Activated gamma-delta T cell (primary cell): ENCODE data around the gene ETV6.

Experiments
- DNase-seq: peaks from one replicate; lab custom pipeline; 2025; lab: John Stamatoyannopoulos, UW

Gene ETV6

DNA sequence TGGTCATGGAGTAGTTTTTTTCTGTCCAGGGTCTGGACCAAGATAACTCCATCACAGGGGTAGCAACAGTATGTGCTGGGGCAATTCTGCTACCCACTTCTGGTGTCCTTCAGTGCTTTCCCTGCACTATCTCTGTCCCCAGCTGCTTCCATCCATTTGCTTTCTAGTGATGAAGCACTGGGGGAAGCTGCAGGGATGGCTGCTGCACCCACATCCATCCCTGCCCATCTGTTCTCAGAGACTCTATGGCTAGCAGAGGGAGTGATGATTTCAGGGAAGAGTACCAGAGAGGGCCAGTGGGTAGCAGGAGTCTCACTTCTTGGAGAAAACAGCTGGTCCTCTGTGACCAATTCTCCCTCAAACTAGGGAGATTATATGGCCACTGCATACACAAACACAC lies 44.1 kb downstream of the ETV6 start:
- no peak for DNase-seq

DNA sequence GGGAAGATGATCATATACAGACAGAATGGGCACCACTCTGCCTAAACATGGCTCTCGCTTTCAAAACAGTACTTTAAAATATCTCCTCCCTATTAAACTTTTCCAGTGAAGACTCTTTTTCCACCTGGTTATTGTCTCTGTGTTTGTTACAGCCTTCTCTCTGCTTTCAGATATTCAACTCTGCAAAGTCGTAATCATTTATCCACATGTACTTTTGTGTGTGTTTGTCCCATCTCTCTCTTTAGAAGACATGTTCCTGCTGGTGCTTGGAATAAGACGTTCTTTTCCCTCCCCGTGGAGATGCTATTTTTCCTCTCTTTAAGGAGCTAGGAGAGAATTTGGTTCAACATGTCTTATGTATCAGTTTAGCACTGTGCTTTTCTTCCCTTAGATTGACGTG lies 45.1 kb downstream of the ETV6 start:
- no peak for DNase-seq

DNA sequence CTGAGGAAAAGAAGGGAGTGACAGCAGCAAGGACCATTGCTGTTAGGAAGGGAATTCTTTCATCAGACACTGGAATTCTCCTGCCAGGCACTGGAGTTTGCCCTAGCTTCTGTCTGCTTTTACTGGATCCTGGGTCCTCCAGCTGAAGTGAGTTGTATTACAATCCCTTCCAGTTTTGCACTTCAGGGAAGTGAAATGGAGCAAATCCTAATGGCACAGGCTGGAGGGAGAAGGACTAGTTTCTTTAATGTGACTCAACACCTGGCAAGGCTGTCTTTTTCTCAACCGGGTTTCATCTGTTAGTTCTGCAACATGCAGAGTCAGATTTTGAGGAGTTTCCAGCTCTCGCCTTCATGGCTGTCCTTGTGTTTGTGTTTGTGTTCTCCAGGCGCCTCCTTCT lies 45.8 kb downstream of the ETV6 start:
- no peak for DNase-seq

DNA sequence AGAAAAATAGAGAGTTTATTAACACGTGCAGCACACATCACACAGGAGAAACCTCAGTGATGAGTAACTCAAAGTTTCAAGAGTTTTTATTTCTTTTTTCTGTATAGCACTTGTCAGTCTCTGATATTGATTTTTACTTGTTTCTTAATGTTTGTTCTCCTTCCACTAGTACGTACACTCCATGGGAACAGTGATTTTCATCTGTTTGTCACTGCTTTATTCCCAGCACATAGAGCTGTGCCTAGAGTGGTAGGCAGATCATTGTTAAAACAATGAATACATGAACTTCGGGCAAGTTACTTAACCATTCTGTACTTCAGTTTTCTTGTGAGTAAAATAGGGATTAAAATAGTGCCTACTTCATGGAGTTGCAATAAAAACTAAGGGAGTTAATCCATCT lies 46.6 kb downstream of the ETV6 start:
- DNase-seq: no peak

DNA sequence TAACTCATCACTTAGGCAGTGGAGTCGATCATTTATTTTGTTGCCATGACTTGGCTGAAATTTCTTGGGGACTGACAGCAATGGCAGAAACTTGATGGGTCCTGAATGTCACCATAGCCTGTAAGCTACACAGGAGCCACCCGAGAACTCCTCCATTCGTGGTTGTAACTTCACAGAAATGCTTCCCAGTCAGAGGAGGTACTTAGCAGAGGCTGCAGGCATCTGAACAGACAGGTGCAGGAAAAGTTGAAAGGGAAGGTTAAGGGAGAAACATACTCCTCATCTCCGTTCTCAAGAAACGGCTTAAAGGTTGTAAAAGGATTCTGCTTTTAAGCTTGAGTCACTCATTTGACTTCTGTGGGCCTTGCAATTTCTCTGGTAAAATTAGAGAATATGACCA lies 47.7 kb downstream of the ETV6 start:
- DNase-seq: no peak

DNA sequence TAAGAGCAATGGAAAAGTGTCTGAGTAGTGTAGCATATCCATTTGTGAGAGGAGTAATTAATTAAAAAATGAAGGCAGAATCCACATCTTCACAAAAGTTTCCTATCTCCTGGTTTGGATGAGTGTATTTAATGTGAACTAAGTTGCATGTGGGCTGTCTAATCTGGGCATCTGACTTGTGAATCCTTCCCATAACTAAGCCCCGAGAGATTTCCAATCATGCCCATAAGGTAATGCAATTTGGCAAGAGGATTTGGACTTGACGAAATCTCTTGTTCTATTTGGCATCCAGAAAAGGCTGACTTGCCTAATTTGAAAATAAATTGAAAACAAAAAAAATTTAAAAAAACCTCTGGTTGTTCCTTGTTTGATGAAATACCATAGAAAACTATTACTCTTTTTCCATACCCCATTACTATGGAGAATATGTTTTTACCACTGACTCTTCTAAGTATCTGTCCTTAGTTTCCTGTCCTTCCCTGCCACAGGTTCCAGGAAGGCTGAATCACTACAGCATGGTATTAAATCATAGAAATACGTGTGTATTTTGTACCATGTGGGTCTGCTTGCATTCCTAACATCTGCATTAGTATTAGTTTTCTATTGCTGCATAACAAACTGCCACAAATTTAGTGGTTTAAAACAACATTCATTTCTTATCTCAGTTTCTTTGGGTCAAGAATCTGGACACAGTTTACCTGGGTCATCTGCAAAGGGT lies 48.4 kb downstream of the ETV6 start:
- no peak for DNase-seq

DNA sequence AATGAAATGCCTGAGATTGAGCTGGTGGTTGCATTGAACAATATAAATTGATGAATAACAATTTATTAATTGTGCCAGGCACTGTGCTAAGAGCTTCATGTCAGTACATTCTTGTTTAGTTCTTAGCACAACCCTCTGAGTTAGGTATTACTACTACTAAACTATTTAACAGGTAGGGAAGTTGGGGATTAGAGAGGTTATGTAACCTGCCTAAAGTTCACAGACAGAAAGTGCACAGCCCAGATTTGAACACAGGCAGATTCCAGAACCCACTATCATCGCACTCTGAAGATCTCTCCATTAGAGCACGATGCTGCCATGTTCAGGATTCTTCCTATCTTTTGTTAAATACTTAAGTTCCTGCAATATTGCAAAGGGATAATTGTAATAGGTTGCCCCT lies 49.3 kb downstream of the ETV6 start:
- no peak for DNase-seq

DNA sequence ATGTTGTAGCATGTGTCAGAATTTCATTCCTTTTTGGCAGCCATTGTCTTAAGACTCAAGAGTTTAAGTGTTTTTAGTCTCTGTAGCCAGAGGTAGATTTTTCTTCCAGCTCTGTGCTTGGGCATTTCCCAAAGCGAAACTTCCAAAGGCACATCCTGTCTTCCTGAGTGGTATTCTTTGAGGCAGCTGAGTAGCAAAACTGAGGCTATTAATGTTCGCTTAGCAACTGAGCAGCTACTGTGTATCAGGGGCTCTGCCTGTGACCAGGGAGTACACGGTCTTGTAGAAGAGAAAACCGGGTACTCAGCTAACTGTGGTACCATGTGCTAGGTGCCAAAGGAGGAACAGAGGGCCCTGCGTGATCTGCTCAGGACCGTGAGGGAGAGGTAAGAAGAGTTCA lies 52.0 kb downstream of the ETV6 start:
- DNase-seq: no peak

DNA sequence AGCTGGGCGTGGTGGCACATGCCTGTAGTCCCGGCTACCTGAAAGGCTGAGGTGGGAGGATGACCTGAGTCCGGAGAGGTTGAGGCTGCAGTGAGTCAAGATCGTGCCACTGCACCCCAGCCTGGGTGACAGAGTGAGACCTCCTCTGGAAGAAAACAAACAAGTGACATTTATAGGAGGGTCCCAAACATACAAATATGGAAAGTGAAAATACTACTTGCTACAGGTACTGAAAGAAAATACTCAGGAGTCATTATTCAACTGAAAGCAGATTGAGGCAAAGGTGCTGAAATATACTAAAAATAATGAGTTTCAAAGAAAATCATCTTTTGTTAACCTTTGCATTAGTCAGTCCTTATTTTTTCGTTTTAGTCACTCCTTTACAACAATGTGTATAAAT lies 53.5 kb downstream of the ETV6 start:
- no peak for DNase-seq

DNA sequence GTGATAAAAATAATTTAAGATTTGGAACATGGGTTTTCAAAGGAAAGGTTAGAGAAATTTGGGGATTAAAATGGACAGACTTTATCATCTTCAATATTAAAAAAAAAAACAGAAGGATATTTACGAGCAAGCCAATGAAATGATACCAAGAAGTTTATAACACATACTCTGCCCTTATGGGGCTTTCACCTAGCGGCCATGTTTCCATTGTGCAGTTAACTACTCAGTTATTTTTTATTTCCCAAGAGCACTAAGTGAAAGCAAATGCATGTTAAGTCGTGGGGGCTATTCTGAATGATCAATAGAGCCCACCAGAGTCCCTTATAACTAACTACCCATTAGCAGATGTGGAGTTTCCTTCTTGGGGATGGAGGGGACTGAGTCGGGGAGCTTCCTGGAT lies 53.9 kb downstream of the ETV6 start:
- no peak for DNase-seq

DNA sequence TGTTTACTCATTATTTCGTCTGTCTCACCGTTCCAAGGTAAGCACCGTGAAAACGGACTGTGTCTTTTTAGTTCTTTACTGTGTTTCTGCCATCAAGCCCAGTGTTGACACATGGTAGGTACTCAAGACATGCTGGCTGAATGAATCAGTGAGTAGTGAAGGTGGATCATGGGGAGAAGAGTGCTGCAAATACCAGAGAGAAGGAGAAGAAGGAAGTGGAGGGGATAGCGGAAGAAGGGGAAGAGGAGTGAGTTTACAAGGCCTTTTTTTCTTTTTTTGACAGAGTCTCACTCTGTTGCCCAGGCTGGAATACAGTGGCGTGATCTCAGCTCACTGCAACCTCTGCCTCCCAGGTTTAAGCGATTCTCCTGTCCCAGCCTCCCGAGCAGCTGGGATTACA lies 54.6 kb downstream of the ETV6 start:
- DNase-seq: no peak

DNA sequence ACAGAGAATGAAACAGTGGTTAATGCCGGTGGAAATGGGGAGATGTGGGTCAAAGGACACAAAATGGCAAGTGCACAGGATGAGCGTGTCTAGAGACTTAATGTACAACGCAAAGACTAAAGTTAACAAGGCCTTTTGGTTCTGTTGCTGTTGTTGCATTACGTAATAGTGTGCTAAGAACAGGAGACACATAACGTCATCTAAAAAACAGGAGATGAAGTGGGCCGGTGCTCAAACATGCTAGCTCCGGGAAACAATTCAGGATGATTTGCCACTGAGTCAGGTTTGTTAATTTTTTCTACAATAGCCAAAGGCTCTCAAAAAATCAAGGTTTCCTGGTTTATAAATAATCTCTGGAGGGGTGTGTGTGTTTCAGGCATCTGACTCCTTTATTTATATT lies 55.5 kb downstream of the ETV6 start:
- no peak for DNase-seq

DNA sequence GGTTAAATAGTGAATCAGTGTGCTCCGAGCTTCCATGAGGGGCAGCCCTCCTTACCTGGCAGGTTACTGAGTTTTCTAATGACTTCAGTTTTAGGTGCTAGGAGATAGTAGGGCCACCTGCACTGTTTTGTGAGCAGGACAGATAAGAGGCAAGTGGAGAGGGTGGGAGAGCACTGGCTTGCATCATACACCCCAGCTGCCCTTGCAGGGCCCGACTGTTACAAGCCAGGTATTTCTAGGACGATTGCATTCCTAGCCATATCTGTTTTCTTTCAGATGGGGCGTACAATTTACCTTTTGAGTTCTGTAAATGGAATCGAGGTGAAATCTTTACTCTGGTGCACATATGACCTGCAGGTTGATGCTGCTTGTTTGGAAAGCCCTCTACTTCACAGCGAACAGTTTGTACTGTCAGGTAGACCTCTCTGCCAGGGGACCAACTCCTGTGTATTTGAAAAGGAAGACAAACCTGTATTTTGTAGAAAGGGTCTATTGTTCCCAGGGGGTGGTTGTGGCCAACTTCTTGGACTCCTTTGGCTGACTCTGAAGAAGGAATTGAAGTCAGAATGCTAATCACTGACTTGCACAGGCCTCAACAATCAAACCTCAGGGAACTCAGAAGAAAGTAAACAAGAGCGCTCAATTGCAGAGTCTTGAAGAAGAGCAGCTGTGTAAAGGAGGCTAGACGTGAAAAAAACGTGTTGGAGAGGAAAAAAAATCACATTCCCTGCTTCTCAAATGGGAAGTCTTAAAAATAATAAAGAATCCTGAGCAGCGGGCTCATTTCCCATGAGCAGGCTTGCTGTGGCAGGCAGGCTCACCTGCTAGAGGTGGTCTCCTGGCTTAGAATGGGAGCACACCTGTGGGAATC lies 57.3 kb downstream of the ETV6 start:
- DNase-seq: no peak

DNA sequence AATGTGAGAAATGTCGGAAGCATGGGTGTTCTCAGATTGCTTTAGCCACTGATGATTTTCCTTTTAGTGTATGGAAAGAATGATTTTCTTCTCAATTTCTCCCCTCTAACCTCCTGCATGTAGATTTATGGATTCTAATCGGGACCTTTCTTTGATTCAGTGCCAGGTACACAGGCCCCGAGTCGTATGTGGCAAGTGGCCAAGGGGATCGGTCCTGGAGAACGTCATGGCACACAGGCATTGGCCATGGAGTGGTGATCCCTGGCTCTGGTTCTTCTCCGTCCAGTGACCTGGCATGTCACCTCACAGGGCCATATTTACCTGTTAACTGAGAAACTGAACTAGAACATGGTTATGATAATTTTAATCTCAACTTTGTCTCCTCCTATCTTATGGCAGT lies 58.1 kb downstream of the ETV6 start:
- DNase-seq: no peak

DNA sequence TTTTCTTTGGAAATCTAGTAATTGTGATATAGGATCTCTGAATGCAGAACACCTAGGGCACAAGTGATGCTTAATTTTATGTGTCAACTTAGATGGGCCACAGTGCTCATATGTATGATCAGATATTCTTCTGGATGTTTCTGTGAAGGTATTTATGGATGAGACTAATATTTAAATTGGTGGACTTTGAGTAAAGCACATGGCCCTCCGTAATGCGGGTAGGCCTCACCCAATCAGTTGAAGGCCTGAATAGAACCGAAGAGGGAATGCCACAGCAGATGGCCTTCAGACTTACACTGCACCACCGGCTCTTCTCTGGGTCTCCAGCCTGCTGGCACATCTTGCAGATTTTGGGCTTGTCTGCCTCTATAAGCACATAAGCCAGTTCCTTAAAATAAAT lies 60.0 kb downstream of the ETV6 start:
- DNase-seq: no peak

DNA sequence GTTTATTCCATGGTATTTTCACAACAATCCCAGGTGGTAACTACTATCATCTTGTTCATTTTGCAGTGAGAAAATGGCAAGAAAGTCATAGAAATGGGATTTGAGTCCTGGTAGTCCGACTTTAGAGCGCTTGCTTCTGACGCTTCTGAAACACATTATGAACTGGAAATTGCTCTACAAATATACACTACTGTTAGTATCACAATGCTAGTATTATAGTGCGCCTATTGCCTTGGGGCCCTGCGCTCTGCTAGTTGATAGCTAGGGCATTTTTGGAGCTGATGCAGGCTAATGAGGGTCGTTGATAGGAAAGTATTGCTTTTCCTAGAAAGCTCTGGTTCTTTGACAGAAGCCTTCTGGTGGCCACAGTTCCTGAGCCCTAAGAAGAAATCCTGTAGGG lies 61.0 kb downstream of the ETV6 start:
- no peak for DNase-seq

DNA sequence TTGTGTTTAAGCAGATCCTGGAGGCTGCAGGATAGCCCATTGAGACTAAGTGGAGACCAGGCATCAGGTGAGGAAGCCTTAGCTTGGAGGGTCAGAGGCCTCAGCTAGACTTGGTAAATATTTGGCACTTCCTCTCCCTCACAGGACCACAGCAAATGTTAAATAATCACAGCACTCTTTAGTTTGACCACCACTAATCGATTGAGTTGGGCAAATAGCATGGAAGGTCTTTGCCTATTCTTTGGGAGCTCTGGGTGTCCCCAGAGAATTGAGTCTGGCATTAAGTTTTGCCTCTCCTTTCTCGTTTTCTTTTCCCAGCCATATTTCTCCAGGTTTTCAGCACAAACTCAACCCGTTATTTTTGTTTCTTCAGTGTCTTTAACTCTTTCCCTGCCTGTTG lies 61.4 kb downstream of the ETV6 start:
- DNase-seq: no peak

DNA sequence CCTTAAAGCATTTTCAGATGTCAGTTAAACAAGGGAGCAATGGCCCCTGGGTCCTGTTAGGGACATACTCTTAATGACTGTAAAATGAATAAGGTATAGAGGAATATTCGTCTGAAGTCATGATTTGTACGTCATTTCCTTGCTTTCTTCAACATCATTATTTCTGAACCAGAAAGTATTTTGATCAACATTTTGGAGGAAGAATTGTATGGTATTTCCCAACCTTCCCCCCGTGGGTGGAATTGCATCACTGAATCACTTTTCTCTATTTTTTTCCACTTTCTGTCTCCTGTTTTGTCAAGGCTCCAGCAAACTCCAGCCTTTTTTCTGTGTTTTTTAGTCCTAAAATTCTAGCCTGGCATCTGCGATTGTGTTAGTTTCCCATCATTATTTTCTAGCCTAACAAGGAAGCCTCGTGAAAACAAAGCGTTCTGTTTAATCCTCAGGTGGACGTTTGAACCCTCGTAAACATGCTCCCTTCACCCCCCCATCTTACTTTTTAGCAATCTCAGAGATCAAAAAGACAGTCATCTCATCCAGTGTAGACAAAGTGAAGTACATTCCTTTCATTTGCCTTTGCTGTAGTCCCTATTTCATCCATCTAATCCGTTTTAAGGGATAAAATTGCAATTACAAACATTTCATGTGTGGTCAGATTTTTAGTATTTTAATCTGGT lies 62.3 kb downstream of the ETV6 start:
- no peak for DNase-seq

DNA sequence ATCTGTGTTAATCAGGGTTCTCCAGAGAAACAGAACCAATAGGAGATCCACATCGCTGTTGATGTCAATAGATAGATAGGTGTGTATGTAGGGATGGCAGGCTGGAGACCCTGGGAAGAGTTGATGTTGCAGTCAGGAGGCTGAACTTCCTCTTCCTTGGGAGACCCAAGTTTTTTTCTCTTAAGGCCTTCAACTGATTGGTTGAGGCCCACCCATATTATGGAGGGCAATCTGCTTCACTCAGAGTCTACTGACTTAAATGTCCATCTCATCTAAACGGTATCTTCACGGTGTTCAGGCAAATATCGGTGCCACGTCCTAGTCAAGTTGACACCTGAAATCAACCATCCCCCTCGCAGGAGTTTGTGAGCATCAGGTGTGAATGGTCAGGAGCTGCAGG lies 63.0 kb downstream of the ETV6 start:
- DNase-seq: no peak

DNA sequence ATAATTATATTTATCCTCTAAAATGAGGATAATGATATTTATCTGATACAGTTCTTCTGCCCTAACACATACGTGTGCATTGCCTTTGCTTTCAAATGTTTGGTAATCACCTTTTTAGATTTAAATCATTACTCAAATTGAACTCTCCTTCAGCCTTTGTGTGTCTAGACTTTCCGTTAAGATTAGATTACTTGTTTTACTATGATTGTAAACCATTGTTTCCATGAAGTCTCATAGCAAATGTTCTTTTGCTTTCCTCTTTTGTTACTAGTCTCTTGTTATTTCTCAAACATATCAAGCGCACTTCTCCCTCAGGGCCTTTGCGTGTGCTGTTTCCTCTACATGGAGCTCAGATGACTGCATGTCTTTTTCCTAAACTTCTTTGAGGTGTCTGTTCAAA lies 63.7 kb downstream of the ETV6 start:
- DNase-seq: no peak

DNA sequence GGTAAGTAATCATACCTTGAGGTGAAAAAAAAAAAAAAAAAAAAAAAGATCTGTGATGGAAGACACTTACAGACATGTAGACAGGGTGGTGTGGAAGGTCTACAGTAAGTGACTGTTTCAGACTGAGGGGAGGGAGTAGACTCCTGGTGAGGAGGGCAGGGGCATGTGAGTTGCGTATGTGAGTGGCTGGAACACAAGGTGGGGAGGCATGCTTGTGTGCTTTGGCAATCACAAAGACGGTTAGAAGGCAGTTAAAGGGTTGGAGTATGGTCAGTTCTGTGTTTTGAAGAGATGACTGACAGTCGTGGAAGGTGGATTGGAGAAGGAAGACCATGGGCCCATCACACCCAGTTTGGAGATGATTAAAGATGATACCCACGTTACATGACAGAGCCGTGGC lies 65.2 kb downstream of the ETV6 start:
- no peak for DNase-seq

DNA sequence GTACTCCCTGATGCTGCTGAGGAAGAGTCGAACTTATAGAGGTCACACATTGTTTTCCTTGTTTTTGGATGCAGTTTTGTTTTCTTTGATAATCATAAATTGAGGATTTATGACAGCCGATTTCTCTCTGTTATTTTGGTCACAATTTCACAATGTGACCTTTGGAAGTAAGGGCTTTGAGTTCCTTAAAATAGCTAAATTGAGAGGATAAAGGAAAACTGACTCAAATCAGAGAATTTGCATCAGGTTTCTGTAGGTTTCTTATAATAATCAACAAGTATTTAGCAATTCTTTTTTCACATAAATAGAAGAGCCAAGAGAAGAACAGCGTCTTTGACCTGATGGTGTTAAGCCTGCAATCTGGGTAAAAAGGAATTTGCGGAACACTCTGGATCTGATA lies 66.1 kb downstream of the ETV6 start:
- DNase-seq: no peak
